HS-27A (cell line): ENCODE measurements around the gene SYT15.
A peak's percentile ranks its signal among the peaks of the same experiment; 100 is the strongest.
"Not testable (repeated sequence)": the region's sequence is repeated elsewhere in the genome, so short reads cannot be mapped to it uniquely, and the experiment has no call there.

Experiments used
- DNase-seq: peaks from one replicate; pipeline ENCODE4 v3.0.0-alpha.2; 2012; ENCODE audit warnings: low read depth, missing footprints

SYT15 gene

GRCh38 chr10:46556515-46557318 is 22.2 kb upstream of the SYT15 start, which contains the start of gene GPRIN2:
Gene GPRIN2, minus strand, starts transcription at chr10:46556658. Its CDS starts 5,922 bp downstream, at chr10:46550736.
- no peak for DNase-seq

- DNase-seq = no peak
Measured at GRCh38 chr10:46557319-46558121, 21.4 kb upstream of the SYT15 start.

- DNase-seq = no peak
Measured at GRCh38 chr10:46558122-46558391, 20.9 kb upstream of the SYT15 start.

GRCh38 chr10:46558392-46559185 is 20.3 kb upstream of the SYT15 start:
- no peak for DNase-seq

- DNase-seq = no peak
Measured at GRCh38 chr10:46559231-46559671, 19.7 kb upstream of the SYT15 start.

GRCh38 chr10:46560381-46560780 is 18.5 kb upstream of the SYT15 start:
- DNase-seq = no peak

GRCh38 chr10:46560952-46561351 is 18.0 kb upstream of the SYT15 start:
- no peak for DNase-seq

- peak; percentile 36 for DNase-seq
Measured at GRCh38 chr10:46565591-46566332, 13.2 kb upstream of the SYT15 start.

- not testable (repeated sequence) for DNase-seq
Measured at GRCh38 chr10:46567151-46567550, 11.8 kb upstream of the SYT15 start.

GRCh38 chr10:46570655-46571054 is 8.3 kb upstream of the SYT15 start:
- not testable (repeated sequence) for DNase-seq

- not testable (repeated sequence) for DNase-seq
Measured at GRCh38 chr10:46572765-46573164, 6.2 kb upstream of the SYT15 start.

GRCh38 chr10:46573314-46573713 is 5.6 kb upstream of the SYT15 start:
- not testable (repeated sequence) for DNase-seq

- not testable (repeated sequence) for DNase-seq
Measured at GRCh38 chr10:46573884-46574283, 5.0 kb upstream of the SYT15 start.

GRCh38 chr10:46577624-46578473 is 1.1 kb upstream of the SYT15 start:
- not testable (repeated sequence) for DNase-seq

GRCh38 chr10:46579378-46579777 is 450 bp downstream of the SYT15 start:
- not testable (repeated sequence) for DNase-seq

- not testable (repeated sequence) for DNase-seq
Measured at GRCh38 chr10:46581997-46582396, 3.1 kb downstream of the SYT15 start.

- not testable (repeated sequence) for DNase-seq
Measured at GRCh38 chr10:46582568-46582967, 3.6 kb downstream of the SYT15 start.

GRCh38 chr10:46584196-46584595 is 5.3 kb downstream of the SYT15 start:
- not testable (repeated sequence) for DNase-seq

GRCh38 chr10:46585246-46585645 is 6.3 kb downstream of the SYT15 start:
- not testable (repeated sequence) for DNase-seq

GRCh38 chr10:46587546-46587945 is 8.6 kb downstream of the SYT15 start:
- DNase-seq = not testable (repeated sequence)

GRCh38 chr10:46588221-46588620 is 9.3 kb downstream of the SYT15 start:
- DNase-seq = not testable (repeated sequence)
